ENCODE results near the gene ABCA3. TPM values are rescaled to one million over a fixed set of nuclear protein-coding genes. Genes with fewer than 3 reads are reported as not detected.

ABCA3 gene
- polyA plus RNA-seq, 1 donor = 4.7 TPM

DNA sequence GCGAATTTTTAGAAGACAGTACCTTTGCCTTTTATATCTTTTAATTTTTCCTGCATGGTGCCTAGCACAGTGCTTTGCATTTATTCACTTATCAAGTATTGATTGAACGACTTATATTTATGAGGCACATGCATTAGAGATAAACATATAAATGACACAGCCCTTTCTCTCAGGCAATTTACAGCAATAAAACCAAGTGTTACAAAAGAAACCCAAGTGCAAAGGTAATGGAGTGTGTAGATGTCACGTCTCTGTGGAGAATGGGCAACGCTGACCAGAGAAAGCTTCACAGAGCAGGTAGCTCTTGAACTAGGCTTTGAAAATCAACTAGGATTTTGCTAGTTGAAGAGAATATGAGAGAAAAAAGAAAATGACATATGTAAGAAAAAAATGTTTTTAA lies 32.6 kb upstream of the ABCA3 start:
- H3K4me1 ChIP-seq (ENCODE audit: control insufficient read depth, insufficient read depth, low read length) = peaks cover 4% of the 10 kb centered on the region
- peak; percentile 34 to 75 for DNase-seq
- H3K36me3 ChIP-seq (ENCODE audit: control insufficient read depth, insufficient read depth, low read length) = no peaks in the 10 kb centered on the region
- WGBS (ENCODE audit: insufficient coverage, low lambda C conversion rate) = no CpG with 5 or more reads among the region's 4 CpGs
- peak overlapping the region; percentile 74 for H3K27ac ChIP-seq (ENCODE audit: low read length)
- H3K27me3 ChIP-seq (ENCODE audit: control insufficient read depth, insufficient read depth, low read length) = peaks cover 5% of the 10 kb centered on the region
- no peaks in the 10 kb centered on the region for H3K9me3 ChIP-seq (ENCODE audit: control insufficient read depth, low read depth, low read length)
- no peak overlapping the region for H3K4me3 ChIP-seq (ENCODE audit: low read length)

DNA sequence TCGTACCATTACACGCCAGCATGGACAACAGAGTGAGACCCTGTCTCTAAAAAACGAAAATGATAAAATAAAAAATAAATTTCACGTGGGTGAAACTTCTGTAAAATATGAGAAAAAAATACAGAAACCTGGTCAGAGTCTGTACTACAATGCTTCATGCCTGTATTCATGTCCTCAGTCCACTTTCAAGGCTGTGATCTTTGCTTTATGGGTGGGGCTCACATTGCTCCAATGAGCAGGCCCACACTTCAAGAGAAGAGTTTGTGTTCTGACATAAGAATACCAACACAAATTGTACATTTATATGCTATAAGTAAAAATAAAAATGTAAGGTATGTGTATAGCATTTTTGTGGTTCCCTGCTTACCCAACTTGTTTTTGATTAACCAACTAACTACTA lies 32.2 kb upstream of the ABCA3 start:
- Histone ChIP-seq H3K36me3 (ENCODE audit: control insufficient read depth, insufficient read depth, low read length) (no peaks in the 10 kb centered on the region), H3K4me3 (ENCODE audit: low read length) (no peak overlapping the region), H3K27ac (ENCODE audit: low read length) (peak overlapping the region; percentile 74), H3K9me3 (ENCODE audit: control insufficient read depth, low read depth, low read length) (no peaks in the 10 kb centered on the region), H3K4me1 (ENCODE audit: control insufficient read depth, insufficient read depth, low read length) (peaks cover 4% of the 10 kb centered on the region), H3K27me3 (ENCODE audit: control insufficient read depth, insufficient read depth, low read length) (peaks cover 5% of the 10 kb centered on the region)
- 76% methylated on average over 4 of the region's 4 CpGs for WGBS (ENCODE audit: insufficient coverage, low lambda C conversion rate)
- peak; percentile 38 to 74 for DNase-seq

DNA sequence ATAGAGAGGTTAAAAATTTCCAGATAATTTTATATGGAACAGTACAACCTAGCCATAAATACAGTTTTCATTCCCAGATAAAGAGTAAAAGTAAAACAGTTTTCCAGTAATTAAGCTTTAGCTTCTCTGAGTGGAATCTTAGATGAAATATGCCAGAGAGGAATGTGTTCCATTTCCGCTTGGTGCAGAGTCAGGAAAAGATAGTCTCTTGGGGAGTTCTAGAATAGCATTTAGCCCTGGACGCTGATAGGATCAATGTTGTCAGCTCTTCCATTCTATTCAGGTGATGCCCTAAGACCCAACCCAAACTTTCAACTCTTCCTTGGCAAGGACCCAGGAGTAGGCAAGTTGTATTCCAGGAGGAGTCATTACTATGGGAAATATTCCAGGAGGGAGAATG lies 30.9 kb upstream of the ABCA3 start:
- no peak for DNase-seq
- Histone ChIP-seq H3K9me3 (ENCODE audit: control insufficient read depth, low read depth, low read length) (no peaks in the 10 kb centered on the region), H3K4me1 (ENCODE audit: control insufficient read depth, insufficient read depth, low read length) (peaks cover 4% of the 10 kb centered on the region), H3K27ac (ENCODE audit: low read length) (no peak overlapping the region), H3K36me3 (ENCODE audit: control insufficient read depth, insufficient read depth, low read length) (no peaks in the 10 kb centered on the region), H3K27me3 (ENCODE audit: control insufficient read depth, insufficient read depth, low read length) (peaks cover 5% of the 10 kb centered on the region), H3K4me3 (ENCODE audit: low read length) (no peak overlapping the region)
- no CpG with 5 or more reads among the region's 2 CpGs for WGBS (ENCODE audit: insufficient coverage, low lambda C conversion rate)

DNA sequence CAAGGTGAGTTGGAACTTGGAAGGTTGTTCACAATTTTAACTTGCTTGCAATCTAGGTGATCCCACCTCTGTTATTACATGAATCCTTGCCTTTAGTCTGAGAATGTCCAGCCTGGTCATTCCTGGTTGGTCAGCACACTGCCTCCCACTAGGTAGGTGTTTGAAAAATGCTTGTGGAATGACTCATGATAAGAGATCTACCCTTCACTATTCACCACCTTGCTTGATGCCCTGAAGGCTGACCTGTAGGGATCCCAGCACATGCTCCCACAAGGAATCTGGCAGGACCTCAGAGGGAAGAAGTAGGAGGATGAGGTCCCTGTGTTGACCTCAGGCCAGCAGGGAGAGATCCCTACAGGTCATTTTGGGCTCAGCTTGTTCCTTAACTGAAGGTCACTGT lies 30.2 kb upstream of the ABCA3 start:
- Histone ChIP-seq H3K36me3 (ENCODE audit: control insufficient read depth, insufficient read depth, low read length) (no peaks in the 10 kb centered on the region), H3K4me1 (ENCODE audit: control insufficient read depth, insufficient read depth, low read length) (peaks cover 4% of the 10 kb centered on the region), H3K9me3 (ENCODE audit: control insufficient read depth, low read depth, low read length) (no peaks in the 10 kb centered on the region), H3K27me3 (ENCODE audit: control insufficient read depth, insufficient read depth, low read length) (peaks cover 5% of the 10 kb centered on the region), H3K27ac (ENCODE audit: low read length) (no peak overlapping the region), H3K4me3 (ENCODE audit: low read length) (no peak overlapping the region)
- no peak for DNase-seq

DNA sequence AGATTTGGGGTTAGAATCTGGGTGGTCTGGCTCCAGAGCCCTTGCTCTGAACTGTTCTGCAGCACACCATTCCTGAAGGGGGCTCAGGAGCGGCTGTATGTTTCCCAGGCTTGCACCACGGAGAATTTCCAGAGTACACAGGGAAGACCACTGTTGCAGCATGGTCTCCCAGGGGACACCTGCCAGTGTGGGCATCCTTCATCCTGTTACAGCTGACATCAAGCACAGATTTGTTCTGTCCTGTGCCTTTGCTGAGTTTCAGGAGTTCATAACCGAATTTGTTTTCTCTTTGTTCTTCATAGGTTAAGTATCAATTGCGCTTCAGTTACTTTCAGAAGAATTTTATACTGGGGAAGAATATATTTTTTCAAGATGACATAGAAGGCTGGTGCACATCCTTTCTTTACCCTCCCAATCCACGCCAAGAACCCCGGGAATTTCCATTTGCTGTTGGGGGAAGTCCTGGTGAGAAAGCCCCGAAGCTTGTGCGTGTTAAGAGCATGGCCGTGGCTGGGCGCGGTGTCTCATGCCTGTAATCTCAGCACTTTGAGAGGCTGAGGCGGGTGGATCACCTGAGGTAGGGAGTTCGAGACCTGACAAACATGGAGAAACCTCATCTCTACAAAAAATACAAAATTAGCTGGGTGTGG lies 26.3 kb upstream of the ABCA3 start:
- Histone ChIP-seq H3K4me1 (ENCODE audit: control insufficient read depth, insufficient read depth, low read length) (no peaks in the 10 kb centered on the region), H3K27ac (ENCODE audit: low read length) (no peak overlapping the region), H3K4me3 (ENCODE audit: low read length) (no peak overlapping the region), H3K9me3 (ENCODE audit: control insufficient read depth, low read depth, low read length) (no peaks in the 10 kb centered on the region), H3K27me3 (ENCODE audit: control insufficient read depth, insufficient read depth, low read length) (peaks cover 8% of the 10 kb centered on the region), H3K36me3 (ENCODE audit: control insufficient read depth, insufficient read depth, low read length) (no peaks in the 10 kb centered on the region)
- DNase-seq = no peak
- 83% methylated on average over 2 of the region's 13 CpGs for WGBS (ENCODE audit: insufficient coverage, low lambda C conversion rate)

DNA sequence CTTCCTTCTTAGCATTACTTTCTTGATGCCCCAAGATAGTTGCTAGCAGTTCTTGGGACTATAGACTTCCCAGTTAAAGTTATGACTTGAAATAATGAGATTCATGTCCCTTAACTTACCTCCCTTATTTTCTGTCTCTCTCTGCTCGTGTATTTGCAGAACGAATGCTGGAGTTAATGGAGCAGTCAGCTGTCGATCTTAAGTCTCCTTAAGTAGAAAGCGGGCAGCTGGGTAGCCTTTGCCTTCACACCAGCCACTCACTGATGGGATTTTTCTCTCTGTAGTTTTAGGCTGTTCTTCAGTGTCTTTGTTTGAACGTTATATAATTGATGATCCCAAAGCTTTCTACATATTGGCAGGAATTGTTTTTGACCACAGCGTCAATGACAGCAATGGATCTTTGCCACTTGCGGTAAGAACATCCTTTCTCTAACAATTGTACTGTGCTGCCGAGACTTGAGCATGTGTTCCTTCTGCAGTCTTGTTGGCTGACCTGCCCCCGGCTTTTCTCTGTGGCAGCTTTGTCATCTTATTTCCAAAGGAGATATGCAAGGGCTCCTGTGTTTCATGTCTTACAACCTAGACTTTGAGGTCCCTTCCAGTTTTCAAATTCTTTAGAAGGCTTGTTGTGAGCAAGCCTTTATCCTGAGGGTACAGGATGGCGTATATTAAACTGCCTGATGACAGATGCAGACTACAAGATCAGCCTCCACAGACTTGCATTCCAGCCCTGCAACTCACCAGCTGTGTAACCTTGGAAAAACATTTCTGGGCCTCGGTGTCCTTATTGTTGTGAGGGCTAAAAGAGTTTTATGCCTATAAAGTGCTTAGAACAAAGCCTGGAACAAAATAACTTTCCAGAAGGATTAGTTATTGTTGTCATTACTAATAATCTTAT lies 25.1 kb upstream of the ABCA3 start:
- H3K4me1 ChIP-seq (ENCODE audit: control insufficient read depth, insufficient read depth, low read length) = no peaks in the 10 kb centered on the region
- peaks cover 6% of the 10 kb centered on the region for H3K27me3 ChIP-seq (ENCODE audit: control insufficient read depth, insufficient read depth, low read length)
- H3K27ac ChIP-seq (ENCODE audit: low read length) = no peak overlapping the region
- WGBS (ENCODE audit: insufficient coverage, low lambda C conversion rate) = 100% methylated on average over 1 of the region's 11 CpGs
- no peak overlapping the region for H3K4me3 ChIP-seq (ENCODE audit: low read length)
- no peak for DNase-seq
- H3K9me3 ChIP-seq (ENCODE audit: control insufficient read depth, low read depth, low read length) = no peaks in the 10 kb centered on the region
- H3K36me3 ChIP-seq (ENCODE audit: control insufficient read depth, insufficient read depth, low read length) = no peaks in the 10 kb centered on the region

DNA sequence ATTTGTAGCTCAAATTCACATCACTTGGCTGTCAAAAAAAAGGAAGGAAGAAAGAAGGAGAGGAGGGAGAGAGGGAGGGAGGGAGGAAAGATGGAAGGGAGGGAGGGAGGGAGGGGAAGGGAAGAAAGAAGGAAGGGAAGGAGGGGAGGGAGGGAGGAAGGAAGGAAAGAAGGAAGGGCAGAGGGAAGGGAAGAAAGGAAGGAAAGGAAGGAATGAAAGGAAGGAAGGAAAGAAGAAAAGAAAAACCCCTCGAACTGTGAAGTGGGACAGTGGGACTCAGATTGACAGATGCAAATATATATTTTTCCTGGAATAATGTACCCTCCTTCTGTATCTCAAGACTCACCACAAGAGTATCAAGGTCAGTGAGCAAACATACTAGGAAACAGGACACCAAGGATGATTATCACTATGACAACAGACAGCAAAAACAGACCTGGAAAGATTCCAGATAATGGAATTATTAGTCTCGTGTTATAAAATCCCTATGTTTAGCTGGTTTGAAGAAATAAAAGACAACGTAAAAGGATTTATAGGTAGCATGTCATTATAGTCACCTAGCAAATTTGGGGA lies 24.2 kb upstream of the ABCA3 start:
- Histone ChIP-seq H3K27me3 (ENCODE audit: control insufficient read depth, insufficient read depth, low read length) (peaks cover 9% of the 10 kb centered on the region), H3K9me3 (ENCODE audit: control insufficient read depth, low read depth, low read length) (no peaks in the 10 kb centered on the region), H3K36me3 (ENCODE audit: control insufficient read depth, insufficient read depth, low read length) (no peaks in the 10 kb centered on the region), H3K27ac (ENCODE audit: low read length) (no peak overlapping the region), H3K4me1 (ENCODE audit: control insufficient read depth, insufficient read depth, low read length) (no peaks in the 10 kb centered on the region), H3K4me3 (ENCODE audit: low read length) (no peak overlapping the region)
- WGBS (ENCODE audit: insufficient coverage, low lambda C conversion rate) = 10% methylated on average over 2 of the region's 3 CpGs
- DNase-seq = peak in 1 of 2 donors; percentile 59

DNA sequence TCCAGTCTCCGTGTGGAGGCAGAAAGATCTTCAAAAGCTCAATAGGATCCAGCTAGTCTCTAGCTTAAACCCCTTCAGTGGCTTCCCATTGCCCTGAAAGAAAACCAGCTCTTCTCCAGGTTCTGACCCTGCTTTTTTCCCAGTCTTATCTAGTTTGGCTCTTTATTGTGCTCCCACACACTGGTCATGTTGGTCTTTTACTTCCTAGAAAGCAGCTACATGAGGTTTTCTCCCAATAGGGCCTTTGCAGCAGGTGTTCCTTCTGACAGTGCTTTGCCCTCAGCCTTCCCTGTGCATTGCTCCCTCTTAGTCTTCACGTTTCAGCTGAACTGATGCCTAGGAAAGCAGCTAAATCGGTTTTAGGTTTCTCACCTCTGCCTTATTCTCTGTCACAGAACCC lies 21.7 kb upstream of the ABCA3 start:
- Histone ChIP-seq H3K4me1 (ENCODE audit: control insufficient read depth, insufficient read depth, low read length) (no peaks in the 10 kb centered on the region), H3K36me3 (ENCODE audit: control insufficient read depth, insufficient read depth, low read length) (no peaks in the 10 kb centered on the region), H3K27me3 (ENCODE audit: control insufficient read depth, insufficient read depth, low read length) (peaks cover 8% of the 10 kb centered on the region), H3K4me3 (ENCODE audit: low read length) (no peak overlapping the region), H3K27ac (ENCODE audit: low read length) (no peak overlapping the region), H3K9me3 (ENCODE audit: control insufficient read depth, low read depth, low read length) (no peaks in the 10 kb centered on the region)
- no peak for DNase-seq
- WGBS (ENCODE audit: insufficient coverage, low lambda C conversion rate) = 68% methylated on average over 2 of the region's 3 CpGs

DNA sequence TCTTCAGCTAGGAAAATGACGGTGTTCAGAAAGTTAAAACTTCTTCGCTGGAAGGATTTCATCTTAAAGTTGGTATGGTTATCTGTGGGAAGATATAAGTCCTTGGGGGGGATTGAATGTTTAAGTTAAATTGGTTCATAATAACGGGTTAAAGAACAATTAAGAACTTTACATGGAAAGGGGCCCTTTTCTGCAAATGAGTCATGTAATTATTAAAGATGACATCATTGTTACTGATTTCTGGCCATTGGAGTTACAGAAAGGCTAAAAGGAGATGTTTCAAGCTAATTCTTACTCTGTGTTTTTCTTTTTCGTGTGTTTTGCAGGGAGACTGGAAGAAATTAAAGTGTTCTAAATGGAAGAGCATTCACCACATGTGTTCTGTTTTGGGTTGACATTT lies 20.6 kb upstream of the ABCA3 start:
- H3K36me3 ChIP-seq (ENCODE audit: control insufficient read depth, insufficient read depth, low read length) = no peaks in the 10 kb centered on the region
- no peaks in the 10 kb centered on the region for H3K9me3 ChIP-seq (ENCODE audit: control insufficient read depth, low read depth, low read length)
- DNase-seq = no peak
- H3K4me1 ChIP-seq (ENCODE audit: control insufficient read depth, insufficient read depth, low read length) = no peaks in the 10 kb centered on the region
- peaks cover 11% of the 10 kb centered on the region for H3K27me3 ChIP-seq (ENCODE audit: control insufficient read depth, insufficient read depth, low read length)
- WGBS (ENCODE audit: insufficient coverage, low lambda C conversion rate) = 100% methylated on average over 1 of the region's 4 CpGs
- no peak overlapping the region for H3K4me3 ChIP-seq (ENCODE audit: low read length)
- H3K27ac ChIP-seq (ENCODE audit: low read length) = no peak overlapping the region

DNA sequence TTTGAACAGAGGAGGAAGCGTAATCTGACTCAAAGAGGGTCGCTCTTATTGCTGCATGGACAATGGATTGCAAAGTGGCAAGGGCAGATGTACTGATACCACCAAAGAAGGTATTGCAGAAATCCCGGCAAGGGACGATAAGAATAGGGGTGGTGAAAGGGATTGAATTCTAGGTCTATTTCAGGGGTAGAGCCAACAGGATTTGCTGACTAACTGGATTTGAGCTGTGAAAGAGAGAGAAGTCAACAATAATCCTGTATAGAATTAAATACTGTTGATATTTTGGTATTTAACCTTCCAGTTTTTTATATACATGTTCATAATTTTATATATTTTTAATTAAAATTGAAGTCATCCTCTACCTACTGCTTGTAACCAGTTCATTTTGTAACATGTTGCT lies 19.4 kb upstream of the ABCA3 start:
- 80% methylated on average over 1 of the region's 4 CpGs for WGBS (ENCODE audit: insufficient coverage, low lambda C conversion rate)
- H3K9me3 ChIP-seq (ENCODE audit: control insufficient read depth, low read depth, low read length) = no peaks in the 10 kb centered on the region

More for the DNA sequence above, 19.4 kb upstream of the ABCA3 start:
- Histone ChIP-seq H3K36me3 (ENCODE audit: control insufficient read depth, insufficient read depth, low read length) (no peaks in the 10 kb centered on the region), H3K27ac (ENCODE audit: low read length) (no peak overlapping the region), H3K27me3 (ENCODE audit: control insufficient read depth, insufficient read depth, low read length) (peaks cover 11% of the 10 kb centered on the region), H3K4me3 (ENCODE audit: low read length) (no peak overlapping the region), H3K4me1 (ENCODE audit: control insufficient read depth, insufficient read depth, low read length) (no peaks in the 10 kb centered on the region)
- DNase-seq = no peak

All from large intestine (tissue), 3 donors.